Measurements from ENCODE around the gene CUL3. TPM values are rescaled to one million over a fixed set of nuclear protein-coding genes. Genes with fewer than 3 reads are reported as not detected.

Gene CUL3
- total RNA-seq, 1 experiment from 2014 or later: 114 TPM

DNA sequence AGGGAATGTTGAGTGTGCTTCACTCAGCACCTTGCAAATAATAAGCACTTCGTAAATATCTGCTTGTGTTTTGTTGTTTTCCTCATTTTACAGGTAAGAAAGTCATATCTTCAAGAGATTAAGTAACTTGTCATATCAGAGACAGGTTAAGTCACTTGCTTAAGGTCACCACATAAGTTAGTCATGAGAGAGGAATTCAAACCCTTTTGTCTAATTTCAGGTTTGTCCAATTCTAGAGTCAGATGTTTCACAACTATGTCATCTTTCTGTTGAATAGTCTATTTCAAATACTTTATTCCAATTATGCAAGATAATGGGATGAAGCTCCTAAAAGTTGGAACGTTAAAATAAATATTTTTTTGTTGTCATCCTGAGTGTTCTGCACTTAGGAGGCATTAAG is 13.5 kb upstream of the CUL3 start:
- Histone ChIP-seq H4K20me1 (ENCODE audit: control insufficient read depth, insufficient read depth, insufficient read length) (no peaks in the 10 kb centered on the region), H3K9ac (ENCODE audit: extremely low read depth, insufficient read length, low read length) (no peak overlapping the region), H3K4me2 (ENCODE audit: insufficient read depth, insufficient read length, low read length) (no peak overlapping the region), H4K8ac (replicated peaks; ENCODE audit: insufficient read length, low read depth, low read length) (no peak overlapping the region), H3K79me2 (ENCODE audit: insufficient read depth, low read length) (no peaks in the 10 kb centered on the region), H2AK5ac (ENCODE audit: insufficient read length, low read length) (no peak overlapping the region), H3K14ac (ENCODE audit: insufficient read depth, low read length) (no peak overlapping the region), H4K91ac (ENCODE audit: insufficient read length, low read depth, low read length) (no peak overlapping the region), H2BK20ac (ENCODE audit: low read depth, low read length, poor library complexity, severe bottlenecking) (no peak overlapping the region), H3K79me1 (ENCODE audit: insufficient read depth, low read depth, low read length, poor library complexity, severe bottlenecking) (no peaks in the 10 kb centered on the region), H2BK5ac (ENCODE audit: insufficient read length, low read length) (no peak overlapping the region), H3K27ac (ENCODE audit: insufficient read length, low read depth, low read length) (no peak overlapping the region), H3K23ac (ENCODE audit: insufficient read length, low read depth, low read length) (no peak overlapping the region), H2AFZ (ENCODE audit: low read length) (no peak overlapping the region), H3K27me3 (ENCODE audit: insufficient read depth, low read length) (no peaks in the 10 kb centered on the region), H4K5ac (ENCODE audit: insufficient read length, low read depth, low read length) (no peak overlapping the region), H3K9me3 (ENCODE audit: control insufficient read depth, low read depth, low read length) (no peaks in the 10 kb centered on the region), H3K4me1 (ENCODE audit: insufficient read depth, low read length) (no peaks in the 10 kb centered on the region), H3K56ac (ENCODE audit: insufficient read length, low read depth, low read length) (no peak overlapping the region), H2BK120ac (ENCODE audit: low read depth, low read length, poor library complexity, severe bottlenecking) (no peak overlapping the region), H3K4ac (ENCODE audit: low read depth, low read length) (no peak overlapping the region), H3T11ph (ENCODE audit: low read length) (no peak overlapping the region), H2BK12ac (ENCODE audit: insufficient read length, low read depth, low read length) (no peak overlapping the region), H3K23me2 (ENCODE audit: insufficient read length, low read depth, low read length, poor library complexity, severe bottlenecking) (no peaks in the 10 kb centered on the region), H3K18ac (ENCODE audit: insufficient read length, low read depth, low read length) (no peak overlapping the region), H2BK15ac (ENCODE audit: low read depth, low read length) (no peak overlapping the region)
- Mint-ChIP-seq H3K36me3 (ENCODE audit: insufficient read depth in 1 of 3, low read depth in 3 of 3) (no peaks in the 10 kb centered on the region), H3K27me3 (ENCODE audit: low read depth) (no peaks in the 10 kb centered on the region), H3K4me1 (peaks cover 4 to 8% of the 10 kb centered on the region in 2 experiments; a peak in 3 of 4 replicates), H3K9me3 (no peaks in the 10 kb centered on the region), H3K27ac (no peak overlapping the region), H3K4me3 (no peak overlapping the region)
- TF ChIP-seq, protein P1, sequence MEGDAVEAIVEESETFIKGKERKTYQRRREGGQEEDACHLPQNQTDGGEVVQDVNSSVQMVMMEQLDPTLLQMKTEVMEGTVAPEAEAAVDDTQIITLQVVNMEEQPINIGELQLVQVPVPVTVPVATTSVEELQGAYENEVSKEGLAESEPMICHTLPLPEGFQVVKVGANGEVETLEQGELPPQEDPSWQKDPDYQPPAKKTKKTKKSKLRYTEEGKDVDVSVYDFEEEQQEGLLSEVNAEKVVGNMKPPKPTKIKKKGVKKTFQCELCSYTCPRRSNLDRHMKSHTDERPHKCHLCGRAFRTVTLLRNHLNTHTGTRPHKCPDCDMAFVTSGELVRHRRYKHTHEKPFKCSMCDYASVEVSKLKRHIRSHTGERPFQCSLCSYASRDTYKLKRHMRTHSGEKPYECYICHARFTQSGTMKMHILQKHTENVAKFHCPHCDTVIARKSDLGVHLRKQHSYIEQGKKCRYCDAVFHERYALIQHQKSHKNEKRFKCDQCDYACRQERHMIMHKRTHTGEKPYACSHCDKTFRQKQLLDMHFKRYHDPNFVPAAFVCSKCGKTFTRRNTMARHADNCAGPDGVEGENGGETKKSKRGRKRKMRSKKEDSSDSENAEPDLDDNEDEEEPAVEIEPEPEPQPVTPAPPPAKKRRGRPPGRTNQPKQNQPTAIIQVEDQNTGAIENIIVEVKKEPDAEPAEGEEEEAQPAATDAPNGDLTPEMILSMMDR (conservative IDR thresholded peaks at IDR 0.05): no peak
- no peak for DNase-seq
- WGBS (ENCODE audit: extremely low coverage, insufficient read length, low lambda C conversion rate): no CpG with 5 or more reads among the region's 2 CpGs

Data from H9 (cell line).